HFFc6 (cell line): Measurements from ENCODE around the gene FOSL1. TPM values are rescaled to one million over a fixed set of nuclear protein-coding genes. Genes with fewer than 3 reads are reported as not detected.

Source experiments
- DNase-seq: peaks from one replicate; pipeline ENCODE4 v3.0.0-alpha.2; 2018
- H3K27ac Mint-ChIP-seq: 2 replicates; pipeline ENCODE4 v1.8.0; 2020; ENCODE audit warnings: mild to moderate bottlenecking, mixed read lengths
- H3K27me3 Mint-ChIP-seq: 2 replicates; pipeline ENCODE4 v1.8.0; 2021; ENCODE audit warnings: mild to moderate bottlenecking, moderate library complexity, mixed read lengths; ENCODE audit not compliant: insufficient read depth
- H3K36me3 Mint-ChIP-seq: 2 replicates; pipeline ENCODE4 v1.8.0; 2021; ENCODE audit warnings: low read depth, mixed read lengths
- H3K4me1 Mint-ChIP-seq: 2 replicates; pipeline ENCODE4 v1.8.0; 2020; ENCODE audit warnings: low read depth, mixed read lengths
- H3K4me3 Mint-ChIP-seq: 2 replicates; pipeline ENCODE4 v1.8.0; 2020; ENCODE audit warnings: mild to moderate bottlenecking, moderate library complexity, mixed read lengths
- H3K9me3 Mint-ChIP-seq: 2 replicates; pipeline ENCODE4 v1.8.0; 2020; ENCODE audit warnings: mild to moderate bottlenecking, mixed read lengths
- CTCF ChIP-seq: fragments of 200-600 bp; sonication (generic); IDR thresholded peaks from 2 replicates; pipeline ENCODE4 v1.5.0; 2021; ENCODE audit warnings: antibody characterized with exemption, mild to moderate bottlenecking
- total RNA-seq, 6 experiments: library from RNA; stranded (reverse); fragmentation: NEBNext Ultra II Directional; extraction: Animal tissue kit (Norgen Biotek cat#: 25700); gene quantifications; 2 replicates in 1 of 6; 3 replicates in 5 of 6; pipeline ENCODE4 v1.2.3, GENCODE V29; 2021

Gene FOSL1
- total RNA-seq, 6 experiments from 2014 or later = 134 to 275 (median 234) TPM

GRCh38 chr11:65859095-65859811 is 40.9 kb downstream of the FOSL1 start:
- Mint-ChIP-seq H3K27ac (peak overlapping the region; percentile 96), H3K4me3 (peak overlapping the region; percentile 92), H3K36me3 (peaks cover 37% of the 10 kb centered on the region), H3K9me3 (no peaks in the 10 kb centered on the region), H3K4me1 (peaks cover 65% of the 10 kb centered on the region), H3K27me3 (peaks cover 15% of the 10 kb centered on the region)
- peak; percentile 93 for DNase-seq
- peak; percentile 62 for TF ChIP-seq CTCF

- Mint-ChIP-seq H3K27me3 (peaks cover 15% of the 10 kb centered on the region), H3K36me3 (peaks cover 43% of the 10 kb centered on the region), H3K9me3 (no peaks in the 10 kb centered on the region), H3K4me1 (peaks cover 67% of the 10 kb centered on the region), H3K4me3 (peak overlapping the region; percentile 92), H3K27ac (peak overlapping the region; percentile 96)
- DNase-seq = no peak
- TF ChIP-seq CTCF = no peak
Observed at GRCh38 chr11:65858681-65859087, 41.5 kb downstream of the FOSL1 start.

DNA sequence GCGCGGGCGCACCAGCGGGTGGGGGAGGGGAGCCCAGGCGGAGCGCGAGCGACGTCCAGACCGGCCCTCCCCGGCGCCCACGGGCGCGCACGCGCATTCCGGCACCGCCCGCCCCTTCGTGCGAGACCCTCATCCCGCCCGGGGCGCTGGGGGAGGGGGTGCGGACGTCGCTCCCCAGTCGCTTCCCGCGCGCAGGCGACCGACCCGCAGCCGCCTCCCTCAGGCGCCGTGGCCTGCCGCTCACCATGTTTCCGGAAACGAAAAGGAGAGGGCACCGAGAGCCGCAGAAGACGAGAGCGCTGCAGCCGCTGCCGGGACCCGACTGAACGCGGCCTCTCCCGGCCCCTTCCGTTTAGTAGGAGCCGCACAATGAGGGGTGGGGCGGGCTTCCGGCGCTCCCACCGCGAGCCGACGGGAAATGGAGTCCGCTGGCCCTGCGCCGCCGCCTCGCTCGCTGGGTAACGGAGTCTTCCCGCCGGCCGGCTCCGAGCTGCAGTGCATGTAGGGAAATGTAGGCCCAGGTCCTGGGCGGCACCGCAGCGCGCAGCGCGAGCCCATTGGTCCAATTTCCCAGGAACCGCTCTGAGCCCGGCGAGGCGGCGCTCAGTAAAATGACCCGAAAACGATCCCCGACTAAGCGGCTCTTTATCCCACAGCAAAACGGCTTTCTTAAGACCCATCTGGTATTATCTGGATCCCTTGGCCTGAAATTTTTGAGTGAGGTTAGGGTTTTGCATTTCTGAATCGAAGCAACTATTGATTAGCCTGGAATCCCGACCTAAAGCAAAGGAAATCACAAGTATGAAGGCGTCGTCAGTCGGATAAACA is 42.1 kb downstream of the FOSL1 start, which contains the start of gene CFL1:
TSS of gene CFL1 (minus strand) at position 328 of the 828 bp plus-strand sequence. CDS start at position 247, 81 bp downstream.
- Mint-ChIP-seq H3K4me1 (peaks cover 71% of the 10 kb centered on the region), H3K9me3 (no peaks in the 10 kb centered on the region), H3K27me3 (peaks cover 18% of the 10 kb centered on the region), H3K36me3 (peaks cover 49% of the 10 kb centered on the region), H3K27ac (peak within 1 kb of the TSS; percentile 96), H3K4me3 (peak within 1 kb of the TSS; percentile 98)
- TF ChIP-seq CTCF = no peak
- DNase-seq = peak; percentile 98

- TF ChIP-seq CTCF = peak; percentile 22; the same call in 1 of the 2 replicates
- Mint-ChIP-seq H3K36me3 (peaks cover 43% of the 10 kb centered on the region), H3K4me3 (peak overlapping the region; percentile 98), H3K27ac (peak overlapping the region; percentile 86; the same call in 1 of the 2 replicates), H3K9me3 (no peaks in the 10 kb centered on the region), H3K27me3 (peaks cover 18% of the 10 kb centered on the region), H3K4me1 (peaks cover 66% of the 10 kb centered on the region)
- DNase-seq = peak; percentile 22
Observed at GRCh38 chr11:65857500-65857852, 42.7 kb downstream of the FOSL1 start.

- H3K4me1 Mint-ChIP-seq = peaks cover 62% of the 10 kb centered on the region
- H3K27ac Mint-ChIP-seq = peak overlapping the region; percentile 86
- H3K27me3 Mint-ChIP-seq = peaks cover 18% of the 10 kb centered on the region
- TF ChIP-seq CTCF = no peak
- peaks cover 46% of the 10 kb centered on the region for H3K36me3 Mint-ChIP-seq
- DNase-seq = peak; percentile 50
- H3K9me3 Mint-ChIP-seq = no peaks in the 10 kb centered on the region
- peak overlapping the region; percentile 98 for H3K4me3 Mint-ChIP-seq
Observed at GRCh38 chr11:65856689-65857499, 43.3 kb downstream of the FOSL1 start.
